ENCODE data around the gene SLC24A1.
A peak's percentile ranks its signal among the peaks of the same experiment; 100 is the strongest.

The SLC24A1 gene

DNA sequence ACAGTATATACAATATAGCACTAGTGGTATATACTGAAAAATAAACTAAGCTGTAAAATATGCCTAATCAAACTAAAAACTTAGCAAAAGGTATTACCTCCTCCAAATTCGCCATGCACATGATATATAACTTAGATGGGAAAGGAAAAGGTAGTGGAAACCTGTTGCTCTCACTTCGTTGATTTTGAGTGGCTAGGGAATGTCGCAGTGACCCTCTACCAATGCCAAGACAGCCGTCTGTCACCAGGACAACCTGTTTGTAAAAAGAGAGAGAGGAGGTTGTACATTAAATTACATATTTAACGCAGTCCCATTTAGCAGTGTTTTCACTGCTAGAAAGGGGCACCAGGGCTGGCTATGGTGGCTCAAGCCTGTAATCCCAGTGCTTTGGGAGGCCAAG is 22.1 kb upstream of the SLC24A1 start:
- TF ChIP-seq, protein P1, sequence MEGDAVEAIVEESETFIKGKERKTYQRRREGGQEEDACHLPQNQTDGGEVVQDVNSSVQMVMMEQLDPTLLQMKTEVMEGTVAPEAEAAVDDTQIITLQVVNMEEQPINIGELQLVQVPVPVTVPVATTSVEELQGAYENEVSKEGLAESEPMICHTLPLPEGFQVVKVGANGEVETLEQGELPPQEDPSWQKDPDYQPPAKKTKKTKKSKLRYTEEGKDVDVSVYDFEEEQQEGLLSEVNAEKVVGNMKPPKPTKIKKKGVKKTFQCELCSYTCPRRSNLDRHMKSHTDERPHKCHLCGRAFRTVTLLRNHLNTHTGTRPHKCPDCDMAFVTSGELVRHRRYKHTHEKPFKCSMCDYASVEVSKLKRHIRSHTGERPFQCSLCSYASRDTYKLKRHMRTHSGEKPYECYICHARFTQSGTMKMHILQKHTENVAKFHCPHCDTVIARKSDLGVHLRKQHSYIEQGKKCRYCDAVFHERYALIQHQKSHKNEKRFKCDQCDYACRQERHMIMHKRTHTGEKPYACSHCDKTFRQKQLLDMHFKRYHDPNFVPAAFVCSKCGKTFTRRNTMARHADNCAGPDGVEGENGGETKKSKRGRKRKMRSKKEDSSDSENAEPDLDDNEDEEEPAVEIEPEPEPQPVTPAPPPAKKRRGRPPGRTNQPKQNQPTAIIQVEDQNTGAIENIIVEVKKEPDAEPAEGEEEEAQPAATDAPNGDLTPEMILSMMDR (conservative IDR thresholded peaks at IDR 0.05; ENCODE audit: low read depth, low read length): no peak
- peaks cover 2% of the 10 kb centered on the region; the same call in 1 of the 2 replicates for H4K20me1 ChIP-seq (ENCODE audit: insufficient read depth)
- H3K9ac ChIP-seq: no peak overlapping the region
- no peak overlapping the region for H2AFZ ChIP-seq (ENCODE audit: low read depth)
- no peaks in the 10 kb centered on the region for H3K27me3 ChIP-seq (ENCODE audit: insufficient read depth, low read depth)
- H3K36me3 ChIP-seq (ENCODE audit: insufficient read depth): no peaks in the 10 kb centered on the region
- H3K4me3 ChIP-seq (IDR thresholded peaks at IDR 0.05; ENCODE audit: insufficient read depth, low read depth, low read length): no peak overlapping the region
- no peaks in the 10 kb centered on the region for H3K79me2 ChIP-seq (ENCODE audit: insufficient read depth, low read depth)
- no peak overlapping the region for H3K27ac ChIP-seq
- no peak overlapping the region for H3K4me2 ChIP-seq
- peaks cover 17% of the 10 kb centered on the region for H3K4me1 ChIP-seq (ENCODE audit: low read depth, poor library complexity, severe bottlenecking)

DNA sequence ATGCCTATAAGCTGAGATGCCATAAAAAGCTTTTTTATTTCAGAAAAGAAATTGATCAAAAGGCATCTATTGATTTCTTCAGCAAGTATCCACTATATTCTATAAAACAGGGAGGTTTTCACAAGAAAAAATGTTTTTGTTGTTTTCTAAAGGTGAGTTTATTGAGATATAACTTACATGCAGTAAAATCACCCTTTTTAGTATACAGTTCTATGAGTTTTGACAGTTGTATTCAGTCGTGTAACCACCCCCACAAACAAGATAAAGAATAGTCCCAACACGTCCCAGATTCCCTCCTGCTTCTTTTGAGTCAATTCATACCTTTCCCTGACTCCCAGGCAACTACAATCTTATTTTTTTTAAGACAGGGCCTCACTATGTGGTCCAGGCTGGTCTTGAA is 18.6 kb upstream of the SLC24A1 start:
- no peak overlapping the region for H3K9ac ChIP-seq
- peaks cover 4% of the 10 kb centered on the region; the same call in 1 of the 2 replicates for H3K79me2 ChIP-seq (ENCODE audit: insufficient read depth, low read depth)
- H3K4me3 ChIP-seq (IDR thresholded peaks at IDR 0.05; ENCODE audit: insufficient read depth, low read depth, low read length): no peak overlapping the region
- H3K27me3 ChIP-seq (ENCODE audit: insufficient read depth, low read depth): no peaks in the 10 kb centered on the region
- no peaks in the 10 kb centered on the region for H3K36me3 ChIP-seq (ENCODE audit: insufficient read depth)
- H4K20me1 ChIP-seq (ENCODE audit: insufficient read depth): no peaks in the 10 kb centered on the region; the same call in 1 of the 2 replicates
- peaks cover 17% of the 10 kb centered on the region for H3K4me1 ChIP-seq (ENCODE audit: low read depth, poor library complexity, severe bottlenecking)
- TF ChIP-seq, protein P1 (conservative IDR thresholded peaks at IDR 0.05; ENCODE audit: low read depth, low read length): no peak
- no peak overlapping the region for H3K27ac ChIP-seq
- H2AFZ ChIP-seq (ENCODE audit: low read depth): no peak overlapping the region
- no peak overlapping the region for H3K4me2 ChIP-seq

DNA sequence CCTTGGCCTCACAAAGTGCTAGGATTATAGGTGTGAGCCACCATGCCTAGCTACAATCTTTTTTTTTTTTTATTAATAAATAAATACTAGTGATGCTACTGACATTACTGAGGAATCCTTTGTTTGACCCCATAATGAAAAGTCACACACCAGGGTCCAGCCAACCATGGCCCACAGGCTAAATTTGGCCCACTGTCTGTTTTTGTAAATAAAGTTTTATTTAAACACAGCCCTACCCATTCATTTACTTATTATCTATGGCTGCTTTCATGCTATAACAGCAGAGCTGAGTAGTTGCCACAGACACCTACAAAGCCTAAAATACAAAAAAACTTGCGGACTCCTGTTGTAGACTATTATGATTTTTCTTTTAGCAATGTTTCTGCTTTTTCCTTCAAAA is 18.2 kb upstream of the SLC24A1 start:
- H3K9ac ChIP-seq: no peak overlapping the region
- no peak overlapping the region for H3K4me2 ChIP-seq
- no peaks in the 10 kb centered on the region for H3K36me3 ChIP-seq (ENCODE audit: insufficient read depth)
- H3K4me3 ChIP-seq (IDR thresholded peaks at IDR 0.05; ENCODE audit: insufficient read depth, low read depth, low read length): no peak overlapping the region
- no peaks in the 10 kb centered on the region; the same call in 1 of the 2 replicates for H4K20me1 ChIP-seq (ENCODE audit: insufficient read depth)
- TF ChIP-seq, protein P1 (conservative IDR thresholded peaks at IDR 0.05; ENCODE audit: low read depth, low read length): no peak
- H2AFZ ChIP-seq (ENCODE audit: low read depth): no peak overlapping the region
- H3K4me1 ChIP-seq (ENCODE audit: low read depth, poor library complexity, severe bottlenecking): peaks cover 16% of the 10 kb centered on the region
- H3K27me3 ChIP-seq (ENCODE audit: insufficient read depth, low read depth): no peaks in the 10 kb centered on the region
- H3K27ac ChIP-seq: no peak overlapping the region
- peaks cover 8% of the 10 kb centered on the region; the same call in 1 of the 2 replicates for H3K79me2 ChIP-seq (ENCODE audit: insufficient read depth, low read depth)

DNA sequence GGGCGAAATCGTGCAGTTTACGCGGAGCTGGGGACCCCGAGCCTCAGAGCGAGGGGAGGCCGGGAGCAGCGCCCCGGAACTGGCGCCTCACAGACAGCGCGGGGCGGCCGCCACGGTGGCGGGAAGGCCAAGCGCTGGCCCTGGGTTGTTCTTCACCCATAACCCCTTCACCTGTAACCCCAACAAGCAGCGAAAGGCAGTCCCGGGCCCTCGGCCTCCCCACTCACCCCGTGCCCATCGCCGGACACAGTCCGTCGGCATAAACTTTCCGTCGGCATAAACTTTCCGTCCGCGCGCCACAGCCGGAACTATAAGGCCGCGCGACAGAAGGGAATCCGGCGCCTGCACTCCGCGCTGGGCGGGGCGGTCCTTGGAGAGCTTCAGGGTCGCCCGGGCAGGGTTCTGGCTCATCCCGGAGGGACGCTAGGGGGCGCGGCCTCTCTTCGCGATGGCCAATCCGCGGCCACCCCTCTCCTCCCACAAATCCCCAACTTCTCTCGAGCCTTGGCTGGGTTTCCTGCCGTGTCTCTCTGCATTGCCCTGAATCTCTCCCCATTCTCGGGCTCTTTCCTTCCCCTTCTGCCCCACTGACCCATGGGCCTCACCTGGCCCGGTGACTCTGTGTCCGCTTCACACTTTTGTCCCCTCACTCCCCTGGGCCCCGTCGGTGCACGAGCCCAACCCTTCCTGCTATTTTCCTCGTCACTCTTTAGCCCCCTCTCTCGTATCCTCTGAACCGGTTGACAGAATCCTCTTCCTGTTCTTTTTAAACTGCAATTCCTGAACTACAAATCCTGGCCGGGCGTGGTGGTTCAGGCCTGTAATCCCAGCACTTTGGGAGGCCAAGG is 10.6 kb upstream of the SLC24A1 start, which contains the start of gene INTS14:
Gene INTS14, minus strand, starts transcription at position 261 of the 848 bp plus-strand sequence. CDS start 3,751 bp downstream, outside the sequence.
- Histone ChIP-seq H4K20me1 (ENCODE audit: insufficient read depth) (no peaks in the 10 kb centered on the region), H2AFZ (ENCODE audit: low read depth) (peak within 1 kb of the TSS; percentile 89), H3K36me3 (ENCODE audit: insufficient read depth) (no peaks in the 10 kb centered on the region), H3K4me1 (ENCODE audit: low read depth, poor library complexity, severe bottlenecking) (peaks cover 20% of the 10 kb centered on the region), H3K27ac (peak within 1 kb of the TSS; percentile 78), H3K79me2 (ENCODE audit: insufficient read depth, low read depth) (peaks cover 30% of the 10 kb centered on the region), H3K4me3 (IDR thresholded peaks at IDR 0.05; ENCODE audit: insufficient read depth, low read depth, low read length) (no peak within 1 kb of the TSS), H3K27me3 (ENCODE audit: insufficient read depth, low read depth) (no peaks in the 10 kb centered on the region), H3K9ac (peak within 1 kb of the TSS; percentile 93), H3K4me2 (peak within 1 kb of the TSS; percentile 95)
- TF ChIP-seq, protein P1 (conservative IDR thresholded peaks at IDR 0.05; ENCODE audit: low read depth, low read length): peak; percentile 67

Measured in KMS-11 (cell line).